ENCODE measurements around the gene BACE2.

- no peak for TF ChIP-seq CTCF (IDR thresholded peaks at IDR 0.05)
- no peak for TF ChIP-seq ZFX (IDR thresholded peaks at IDR 0.05; ENCODE audit: borderline replicate concordance)
Measured at GRCh38 chr21:41222247-41223068, 54.5 kb downstream of the BACE2 start.

All from 22Rv1 (cell line).